H1 (cell line): ENCODE data around the gene SECTM1. TPM values are rescaled to one million over a fixed set of nuclear protein-coding genes. Genes with fewer than 3 reads are reported as not detected.

Experiments used
- CTCF ChIA-PET: fragments of 300-600 bp; sonication (Branson Sonifier 250); formaldehyde crosslinking; loops from one replicate; lab custom pipeline; 2021; ENCODE audit not compliant: partially characterized antibody; lab: Charles Lee
- POLR2A ChIA-PET: fragments of 300-600 bp; sonication (Branson Sonifier 250); formaldehyde crosslinking; loops from one replicate; lab custom pipeline; 2021; ENCODE audit warnings: inconsistent platforms; ENCODE audit not compliant: partially characterized antibody; lab: Charles Lee
- DNase-seq, 2 experiments: peaks; one replicate each; pipeline versions ENCODE4 v3.0.0 to v3.0.0-alpha.2; 2010 to 2022; ENCODE audit warnings: low spot score in 2 of 2, low read depth in 1 of 2, mixed read lengths in 1 of 2
- FAIRE-seq: peaks from 2 replicates; lab custom pipeline; 2011; peaks lifted over from hg19 to GRCh38; lab: Jason Lieb, UNC
- H2AFZ ChIP-seq: 2 replicates; pipeline ENCODE4 v1.8.1; 2012; ENCODE audit warnings: low read length, inconsistent platforms
- H2AK5ac ChIP-seq: 2 replicates; pipeline ENCODE4 v1.6.1; 2013; ENCODE audit warnings: low read depth, low read length
- H2BK120ac ChIP-seq: replicated peaks from 2 replicates; pipeline ENCODE3; 2013; ENCODE audit warnings: low read depth, low read length, inconsistent platforms
- H2BK12ac ChIP-seq: 2 replicates; pipeline ENCODE4 v1.6.1; 2013; ENCODE audit warnings: low read depth, low read length
- H2BK15ac ChIP-seq: 2 replicates; pipeline ENCODE4 v1.6.1; 2013; ENCODE audit warnings: low read length
- H2BK20ac ChIP-seq: 2 replicates; pipeline ENCODE4 v1.6.1; 2013; ENCODE audit warnings: low read length
- H2BK5ac ChIP-seq: 2 replicates; pipeline ENCODE4 v1.6.1; 2013; ENCODE audit warnings: low read depth, low read length
- H3K14ac ChIP-seq: 2 replicates; pipeline ENCODE4 v1.6.1; 2013; ENCODE audit warnings: inconsistent platforms; ENCODE audit not compliant: insufficient read length
- H3K18ac ChIP-seq: 2 replicates; pipeline ENCODE4 v1.6.1; 2013; ENCODE audit warnings: low read length; ENCODE audit errors: extremely low read depth
- H3K23ac ChIP-seq: 2 replicates; pipeline ENCODE4 v1.6.1; 2013; ENCODE audit warnings: inconsistent platforms; ENCODE audit not compliant: insufficient read length
- H3K23me2 ChIP-seq: 2 replicates; pipeline ENCODE4 v1.6.1; 2013; ENCODE audit warnings: low read depth, low read length
- H3K27ac ChIP-seq: 2 replicates; pipeline ENCODE4 v1.6.1; 2011; ENCODE audit warnings: low read depth, low read length, inconsistent platforms
- H3K27me3 ChIP-seq, 4 experiments: replicated peaks in 1 of 4; 1 replicate in 1 of 4; 2 replicates in 3 of 4; pipeline versions ENCODE4 v1.6.1 to v1.8.1; 2011 to 2013; ENCODE audit warnings: low read length in 3 of 4, mild to moderate bottlenecking in 3 of 4, inconsistent platforms in 2 of 4, mixed read lengths in 2 of 4, moderate library complexity in 1 of 4; ENCODE audit not compliant: control insufficient read depth in 3 of 4, insufficient read depth in 3 of 4; ENCODE audit errors: extremely low read depth in 1 of 4
- H3K36me3 ChIP-seq, 4 experiments: 2 replicates each; pipeline versions ENCODE4 v1.6.1 to v1.8.1; 2011 to 2013; ENCODE audit warnings: mild to moderate bottlenecking in 4 of 4, low read length in 3 of 4, moderate library complexity in 2 of 4, control low read depth in 1 of 4, inconsistent platforms in 1 of 4; ENCODE audit not compliant: insufficient read depth in 4 of 4, control insufficient read depth in 2 of 4
- H3K4ac ChIP-seq: replicated peaks from 2 replicates; pipeline ENCODE3; 2013; ENCODE audit warnings: low read length, low read depth, mixed read lengths, inconsistent platforms; ENCODE audit not compliant: insufficient read length
- H3K4me1 ChIP-seq, 4 experiments: replicated peaks in 1 of 4; 1 replicate in 1 of 4; 2 replicates in 3 of 4; pipeline versions ENCODE4 v1.6.1 to v1.8.1; 2011 to 2013; ENCODE audit warnings: low read length in 3 of 4, inconsistent platforms in 2 of 4, mixed read lengths in 1 of 4; ENCODE audit not compliant: insufficient read depth in 4 of 4, control insufficient read depth in 3 of 4
- H3K4me2 ChIP-seq, 2 experiments: 2 replicates each; pipeline versions ENCODE4 v1.6.1 to v1.8.1; 2011 to 2013; ENCODE audit warnings: low read depth in 2 of 2, low read length in 2 of 2, control low read depth in 1 of 2, inconsistent platforms in 1 of 2, mild to moderate bottlenecking in 1 of 2; ENCODE audit not compliant: insufficient read depth in 1 of 2
- H3K4me3 ChIP-seq, 4 experiments: fragments of 200-600, 300-600 bp in 1 of 4; sonication (generic), shearing (Covaris generic), sonication (Bioruptor Twin) in 1 of 4; 2 replicates each; pipeline versions ENCODE4 v1.5.1 to v1.8.1; 2011 to 2016; ENCODE audit warnings: low read length in 4 of 4, low read depth in 3 of 4, control low read depth in 2 of 4, inconsistent platforms in 2 of 4, mild to moderate bottlenecking in 2 of 4, mixed read lengths in 1 of 4, moderate library complexity in 1 of 4; ENCODE audit not compliant: insufficient read depth in 2 of 4; ENCODE audit errors: extremely low read depth in 1 of 4
- H3K56ac ChIP-seq: replicated peaks from 2 replicates; pipeline ENCODE3; 2013; ENCODE audit warnings: low read depth, mild to moderate bottlenecking, mixed read lengths, low read length, inconsistent platforms; ENCODE audit not compliant: insufficient read length
- H3K79me1 ChIP-seq: 2 replicates; pipeline ENCODE4 v1.6.1; 2013; ENCODE audit warnings: low read depth, low read length, control low read depth
- H3K79me2 ChIP-seq, 2 experiments: 2 replicates each; pipeline versions ENCODE4 v1.6.1 to v1.8.1; 2012 to 2013; ENCODE audit warnings: low read length in 2 of 2, mild to moderate bottlenecking in 2 of 2, inconsistent platforms in 1 of 2; ENCODE audit not compliant: insufficient read depth in 2 of 2, control insufficient read depth in 1 of 2
- H3K9ac ChIP-seq, 4 experiments: replicated peaks in 1 of 4; 1 replicate in 1 of 4; 2 replicates in 3 of 4; pipeline versions ENCODE4 v1.6.1 to v1.8.1; 2011 to 2013; ENCODE audit warnings: low read depth in 3 of 4, low read length in 3 of 4, control low read depth in 2 of 4, mild to moderate bottlenecking in 2 of 4, moderate library complexity in 2 of 4, inconsistent platforms in 1 of 4; ENCODE audit errors: extremely low read depth in 1 of 4
- H3K9me3 ChIP-seq, 2 experiments: 2 replicates each; pipeline versions ENCODE4 v1.6.1 to v1.8.1; 2012 to 2013; ENCODE audit warnings: mild to moderate bottlenecking in 2 of 2, moderate library complexity in 2 of 2, control low read depth in 1 of 2, inconsistent platforms in 1 of 2, low read depth in 1 of 2, low read length in 1 of 2, mixed read lengths in 1 of 2; ENCODE audit not compliant: insufficient read depth in 2 of 2
- H4K20me1 ChIP-seq, 2 experiments: replicated peaks in 1 of 2; 2 replicates each; pipeline versions ENCODE3 to v1.8.1; 2011 to 2013; ENCODE audit warnings: inconsistent platforms in 2 of 2, low read length in 2 of 2, mild to moderate bottlenecking in 1 of 2; ENCODE audit not compliant: insufficient read depth in 2 of 2, control insufficient read depth in 1 of 2
- H4K5ac ChIP-seq: 2 replicates; pipeline ENCODE4 v1.6.1; 2013; ENCODE audit warnings: low read length, low read depth, mixed read lengths, inconsistent platforms; ENCODE audit not compliant: insufficient read length
- H4K8ac ChIP-seq: 2 replicates; pipeline ENCODE4 v1.8.0; 2013; ENCODE audit warnings: mild to moderate bottlenecking, moderate library complexity, low read length, inconsistent platforms; ENCODE audit not compliant: insufficient read depth; ENCODE audit errors: extremely low read depth
- H4K91ac ChIP-seq: replicated peaks from 2 replicates; pipeline ENCODE3; 2013; ENCODE audit warnings: low read length, mixed read lengths, inconsistent platforms; ENCODE audit not compliant: insufficient read length
- BRCA1 ChIP-seq: IDR thresholded peaks from 2 replicates; pipeline ENCODE4 v1.6.1; 2012; ENCODE audit warnings: low read depth, low read length, improper control_type of control experiment
- CBX5 ChIP-seq: fragments of 300-800, 300-1000 bp; sonication (generic); IDR thresholded peaks from 2 replicates; pipeline ENCODE4 v1.7.1; 2016; ENCODE audit warnings: antibody characterized with exemption, low read length, low read depth
- CREB1 ChIP-seq: IDR thresholded peaks from 2 replicates; pipeline ENCODE4 v1.6.1; 2012; ENCODE audit warnings: inconsistent platforms
- EZH2 ChIP-seq: fragments of 200-600 bp; sonication (generic); IDR thresholded peaks from 2 replicates; pipeline ENCODE4 v1.7.1; 2012; ENCODE audit warnings: low read depth, mild to moderate bottlenecking, moderate library complexity, low read length, inconsistent platforms; ENCODE audit not compliant: severe bottlenecking
- GTF2F1 ChIP-seq: IDR thresholded peaks from 2 replicates; pipeline ENCODE4 v1.6.1; 2012; ENCODE audit warnings: low read depth, low read length, improper control_type of control experiment, borderline replicate concordance
- KDM4A ChIP-seq: IDR thresholded peaks from one replicate; pipeline ENCODE4 v1.7.1; 2012; ENCODE audit warnings: low read depth, mild to moderate bottlenecking, moderate library complexity, low read length, inconsistent platforms; ENCODE audit not compliant: severe bottlenecking
- TAF1 ChIP-seq: IDR thresholded peaks from 2 replicates; pipeline ENCODE4 v1.6.1; 2011; ENCODE audit warnings: mild to moderate bottlenecking, low read depth, low read length
- TCF12 ChIP-seq: IDR thresholded peaks from 2 replicates; pipeline ENCODE4 v1.6.1; 2011; ENCODE audit warnings: low read depth, mild to moderate bottlenecking, low read length
- WGBS, 2 experiments: shearing (Covaris generic) in 1 of 2; methylation state at CpG; one replicate each; pipeline versions ENCODE4 v1.1.6 to v1.1.7; 2013 to 2015; ENCODE audit warnings: low lambda C conversion rate in 2 of 2, mixed read lengths in 2 of 2, inconsistent platforms in 1 of 2, low coverage in 1 of 2, missing lambda C conversion rate in 1 of 2; ENCODE audit not compliant: insufficient replicate concordance in 2 of 2, insufficient coverage in 1 of 2, insufficient read length in 1 of 2; ENCODE audit errors: extremely low coverage in 1 of 2, missing lambda C conversion rate in 1 of 2; 5-methylcytosine and 5-hydroxymethylcytosine counted together
- polyA plus RNA-seq, 7 experiments: library from polyadenylated mRNA; depleted of rRNA in 3 of 7; stranded (reverse) in 5 of 7; unstranded in 2 of 7; fragments of >200 nt in 5 of 7; fragments of 200-250 nt in 2 of 7; gene quantifications; 1 replicate in 5 of 7; 2 replicates in 1 of 7; 4 replicates in 1 of 7; pipeline versions ENCODE4 v1.2.1 to v1.2.3, GENCODE V29; 2011 to 2013; ENCODE audit warnings: missing spikeins in 2 of 7, mixed read lengths in 2 of 7
- total RNA-seq: library from RNA; stranded (reverse); fragmentation: NEBNext Ultra II Directional; extraction: Animal tissue kit (Norgen Biotek cat#: 25700); gene quantifications from 2 replicates; pipeline ENCODE4 v1.2.1, GENCODE V29; 2021

The SECTM1 gene
- total and polyA plus RNA-seq, 2 of the 8 experiments (the other 6 are each of a cell fraction or from before 2014, with no cell fraction given) = 0.20 to 0.65 TPM

GRCh38 chr17:82320140-82320840, 13.3 kb downstream of the SECTM1 start:
- Histone ChIP-seq H2BK5ac (no peak overlapping the region), H3K23ac (no peak overlapping the region), H3K36me3 (no peaks in the 10 kb centered on the region), H3K27me3 (no peaks in the 10 kb centered on the region; a peak in 2 of 7 replicates), H2BK15ac (no peak overlapping the region), H3K79me1 (no peaks in the 10 kb centered on the region), H2AFZ (no peak overlapping the region), H4K20me1 (peaks cover 0 to 12% of the 10 kb centered on the region in 2 experiments), H4K91ac (no peak overlapping the region), H3K4me1 (peaks cover 0 to 5% (median 4%) of the 10 kb centered on the region in 4 experiments; a peak in 6 of 7 replicates), H3K4me3 (no peak overlapping the region), H2AK5ac (no peak overlapping the region), H2BK20ac (no peak overlapping the region), H3K4ac (no peak overlapping the region), H4K8ac (no peak overlapping the region; the same call in 1 of the 2 replicates), H3K9me3 (peaks cover 0 to 14% of the 10 kb centered on the region in 2 experiments; a peak in 1 of 4 replicates), H4K5ac (no peak overlapping the region), H2BK12ac (no peak overlapping the region), H3K56ac (no peak overlapping the region), H3K79me2 (no peaks in the 10 kb centered on the region), H3K27ac (no peak overlapping the region), H3K23me2 (peaks cover 5% of the 10 kb centered on the region; the same call in 1 of the 2 replicates), H3K18ac (no peak overlapping the region), H3K9ac (no peak overlapping the region), H3K14ac (no peak overlapping the region), H3K4me2 (no peak overlapping the region), H2BK120ac (no peak overlapping the region)
- FAIRE-seq = no peak
- WGBS, 2 experiments = 89% methylated on average over 21 of the region's 26 CpGs; no CpG with 5 or more reads in 1 of the 2 experiments
- ChIA-PET POLR2A (interaction anchor here (1.0 kb wide), 1 partner anchor 13 kb away, joined by 3 read pairs; no protein-coding TSS in a partner anchor), CTCF (interaction anchor here (0.6 to 4.7 kb wide), 9 partner anchors 10 to 75 kb away, joined by 3 to 32 read pairs (median 7); partner anchors contain the start of gene SECTM1)
- DNase-seq = no peak
- no peak for TF ChIP-seq EZH2
- no peak for TF ChIP-seq KDM4A
- no peak for TF ChIP-seq BRCA1
- no peak for TF ChIP-seq GTF2F1
- TF ChIP-seq TCF12 = no peak
- TF ChIP-seq CBX5 = no peak
- no peak for TF ChIP-seq CREB1
- TF ChIP-seq TAF1 = no peak
